Measurements from ENCODE around the gene LRRFIP1.

Gene LRRFIP1

GRCh38 chr2:237733677-237734300 lies 106.4 kb downstream of the LRRFIP1 start:
- DNase-seq (ENCODE audit: low spot score in 2 of 2) = peak; percentile 18 to 48
- in situ Hi-C loops (cut with MboI; ENCODE audit: low sequenced_read_pairs) = no loop called here
- Histone ChIP-seq H3K36me3 (replicated peaks) (no peaks in the 10 kb centered on the region), H3K4me3 (no peak overlapping the region), H3K4me1 (peaks cover 13% of the 10 kb centered on the region), H3K27me3 (ENCODE audit: low read depth) (no peaks in the 10 kb centered on the region), H3K9me3 (no peaks in the 10 kb centered on the region)

- H3K4me1 ChIP-seq = peaks cover 13% of the 10 kb centered on the region
- in situ Hi-C loops (cut with MboI; ENCODE audit: low sequenced_read_pairs) = no loop called here
- H3K4me3 ChIP-seq = no peak overlapping the region
- H3K27me3 ChIP-seq (ENCODE audit: low read depth) = no peaks in the 10 kb centered on the region
- DNase-seq (ENCODE audit: low spot score in 2 of 2) = no peak
- no peaks in the 10 kb centered on the region for H3K36me3 ChIP-seq (replicated peaks)
- no peaks in the 10 kb centered on the region for H3K9me3 ChIP-seq
Observed at GRCh38 chr2:237734905-237735623, 107.7 kb downstream of the LRRFIP1 start.

- H3K9me3 ChIP-seq = no peaks in the 10 kb centered on the region
- in situ Hi-C loops (cut with MboI; ENCODE audit: low sequenced_read_pairs) = no loop called here
- no peaks in the 10 kb centered on the region for H3K27me3 ChIP-seq (ENCODE audit: low read depth)
- H3K36me3 ChIP-seq (replicated peaks) = no peaks in the 10 kb centered on the region
- H3K4me1 ChIP-seq = peaks cover 13% of the 10 kb centered on the region
- DNase-seq (ENCODE audit: low spot score in 2 of 2) = no peak
- H3K4me3 ChIP-seq = no peak overlapping the region
Observed at GRCh38 chr2:237735798-237736197, 108.4 kb downstream of the LRRFIP1 start.

GRCh38 chr2:237736783-237737182 lies 109.4 kb downstream of the LRRFIP1 start:
- no peak for DNase-seq (ENCODE audit: low spot score in 2 of 2)
- in situ Hi-C loops (cut with MboI; ENCODE audit: low sequenced_read_pairs) = no loop called here
- Histone ChIP-seq H3K9me3 (no peaks in the 10 kb centered on the region), H3K4me3 (no peak overlapping the region), H3K27me3 (ENCODE audit: low read depth) (no peaks in the 10 kb centered on the region), H3K4me1 (peaks cover 13% of the 10 kb centered on the region), H3K36me3 (replicated peaks) (no peaks in the 10 kb centered on the region)

- no peak overlapping the region for H3K4me3 ChIP-seq
- DNase-seq (ENCODE audit: low spot score in 2 of 2) = no peak
- no peaks in the 10 kb centered on the region for H3K27me3 ChIP-seq (ENCODE audit: low read depth)
- H3K4me1 ChIP-seq = peaks cover 13% of the 10 kb centered on the region
- H3K36me3 ChIP-seq (replicated peaks) = no peaks in the 10 kb centered on the region
- H3K9me3 ChIP-seq = no peaks in the 10 kb centered on the region
- in situ Hi-C loops (cut with MboI; ENCODE audit: low sequenced_read_pairs) = no loop called here
Observed at GRCh38 chr2:237737196-237737865, 109.9 kb downstream of the LRRFIP1 start.

- Histone ChIP-seq H3K27me3 (ENCODE audit: low read depth) (no peaks in the 10 kb centered on the region), H3K4me3 (no peak overlapping the region), H3K36me3 (replicated peaks) (no peaks in the 10 kb centered on the region), H3K4me1 (peaks cover 8% of the 10 kb centered on the region), H3K9me3 (no peaks in the 10 kb centered on the region)
- in situ Hi-C loops (cut with MboI; ENCODE audit: low sequenced_read_pairs) = no loop called here
- no peak for DNase-seq (ENCODE audit: low spot score in 2 of 2)
Observed at GRCh38 chr2:237738255-237738654, 110.9 kb downstream of the LRRFIP1 start.

GRCh38 chr2:237739101-237739500 lies 111.7 kb downstream of the LRRFIP1 start:
- no peaks in the 10 kb centered on the region for H3K9me3 ChIP-seq
- in situ Hi-C loops (cut with MboI; ENCODE audit: low sequenced_read_pairs) = no loop called here
- no peaks in the 10 kb centered on the region for H3K27me3 ChIP-seq (ENCODE audit: low read depth)
- H3K4me3 ChIP-seq = no peak overlapping the region
- no peak for DNase-seq (ENCODE audit: low spot score in 2 of 2)
- no peaks in the 10 kb centered on the region for H3K36me3 ChIP-seq (replicated peaks)
- no peaks in the 10 kb centered on the region for H3K4me1 ChIP-seq

- in situ Hi-C loops (cut with MboI; ENCODE audit: low sequenced_read_pairs) = loop anchor here (5.0 kb wide), 1 partner anchor 70 kb away; no protein-coding TSS in a partner anchor
Observed at GRCh38 chr2:237742191-237742590, 114.8 kb downstream of the LRRFIP1 start.

GRCh38 chr2:237742614-237743013 lies 115.2 kb downstream of the LRRFIP1 start:
- H3K4me3 ChIP-seq = no peak overlapping the region
- H3K4me1 ChIP-seq = no peaks in the 10 kb centered on the region
- no peaks in the 10 kb centered on the region for H3K27me3 ChIP-seq (ENCODE audit: low read depth)
- H3K36me3 ChIP-seq (replicated peaks) = no peaks in the 10 kb centered on the region
- H3K9me3 ChIP-seq = no peaks in the 10 kb centered on the region
- DNase-seq (ENCODE audit: low spot score in 2 of 2) = no peak
- in situ Hi-C loops (cut with MboI; ENCODE audit: low sequenced_read_pairs) = loop anchor here (5.0 kb wide), 1 partner anchor 70 kb away; no protein-coding TSS in a partner anchor

More at GRCh38 chr2:237742191-237742590, 114.8 kb downstream of the LRRFIP1 start:
- H3K36me3 ChIP-seq (replicated peaks) = no peaks in the 10 kb centered on the region
- DNase-seq (ENCODE audit: low spot score in 2 of 2) = no peak
- H3K9me3 ChIP-seq = no peaks in the 10 kb centered on the region
- H3K4me1 ChIP-seq = no peaks in the 10 kb centered on the region
- no peak overlapping the region for H3K4me3 ChIP-seq
- H3K27me3 ChIP-seq (ENCODE audit: low read depth) = no peaks in the 10 kb centered on the region

GRCh38 chr2:237743024-237743423 lies 115.6 kb downstream of the LRRFIP1 start:
- no peaks in the 10 kb centered on the region for H3K27me3 ChIP-seq (ENCODE audit: low read depth)
- no peaks in the 10 kb centered on the region for H3K9me3 ChIP-seq
- H3K4me1 ChIP-seq = no peaks in the 10 kb centered on the region
- in situ Hi-C loops (cut with MboI; ENCODE audit: low sequenced_read_pairs) = loop anchor here (5.0 kb wide), 1 partner anchor 71 kb away; no protein-coding TSS in a partner anchor
- no peak overlapping the region for H3K4me3 ChIP-seq
- no peaks in the 10 kb centered on the region for H3K36me3 ChIP-seq (replicated peaks)
- DNase-seq (ENCODE audit: low spot score in 2 of 2) = no peak

GRCh38 chr2:237743561-237744269 lies 116.3 kb downstream of the LRRFIP1 start:
- no peak for DNase-seq (ENCODE audit: low spot score in 2 of 2)
- Histone ChIP-seq H3K9me3 (no peaks in the 10 kb centered on the region), H3K36me3 (replicated peaks) (peaks cover 1% of the 10 kb centered on the region; the same call in 1 of the 2 replicates), H3K4me3 (no peak overlapping the region), H3K27me3 (ENCODE audit: low read depth) (no peaks in the 10 kb centered on the region), H3K4me1 (no peaks in the 10 kb centered on the region)
- in situ Hi-C loops (cut with MboI; ENCODE audit: low sequenced_read_pairs) = loop anchor here (5.0 kb wide), 1 partner anchor 71 kb away; no protein-coding TSS in a partner anchor

GRCh38 chr2:237744270-237744612 lies 116.9 kb downstream of the LRRFIP1 start:
- in situ Hi-C loops (cut with MboI; ENCODE audit: low sequenced_read_pairs) = loop anchor here (5.0 kb wide), 1 partner anchor 72 kb away; no protein-coding TSS in a partner anchor
- no peaks in the 10 kb centered on the region for H3K27me3 ChIP-seq (ENCODE audit: low read depth)

GRCh38 chr2:237744613-237745249 lies 117.3 kb downstream of the LRRFIP1 start:
- Histone ChIP-seq H3K36me3 (replicated peaks) (peaks cover 3% of the 10 kb centered on the region; the same call in 1 of the 2 replicates), H3K4me1 (no peaks in the 10 kb centered on the region), H3K9me3 (no peaks in the 10 kb centered on the region), H3K4me3 (no peak overlapping the region), H3K27me3 (ENCODE audit: low read depth) (no peaks in the 10 kb centered on the region)
- in situ Hi-C loops (cut with MboI; ENCODE audit: low sequenced_read_pairs) = loop anchor here (5.0 kb wide), 1 partner anchor 72 kb away; no protein-coding TSS in a partner anchor
- peak; percentile 31 to 84 for DNase-seq (ENCODE audit: low spot score in 2 of 2)

More at GRCh38 chr2:237744270-237744612, 116.9 kb downstream of the LRRFIP1 start:
- no peak for DNase-seq (ENCODE audit: low spot score in 2 of 2)
- H3K36me3 ChIP-seq (replicated peaks) = peaks cover 3% of the 10 kb centered on the region; the same call in 1 of the 2 replicates
- no peak overlapping the region for H3K4me3 ChIP-seq
- H3K9me3 ChIP-seq = no peaks in the 10 kb centered on the region
- H3K4me1 ChIP-seq = no peaks in the 10 kb centered on the region

Measured in HAP-1 (cell line).